ENCODE data around the gene NBPF11.
A peak's percentile ranks its signal among the peaks of the same experiment; 100 is the strongest.
"Not testable (repeated sequence)": the region's sequence is repeated elsewhere in the genome, so short reads cannot be mapped to it uniquely, and the experiment has no call there.

Gene NBPF11

GRCh38 chr1:148151911-148152656, at the start of gene NBPF11:
Gene NBPF11 (minus strand): TSS chr1:148152281. CDS start chr1:148127003, 25,278 bp downstream.
- peak; percentile 92 for DNase-seq

GRCh38 chr1:148197396-148197795, 45.3 kb upstream of the NBPF11 start:
- DNase-seq: not testable (repeated sequence)

GRCh38 chr1:148196949-148197348, 44.9 kb upstream of the NBPF11 start:
- not testable (repeated sequence) for DNase-seq

GRCh38 chr1:148195115-148195514, 43.0 kb upstream of the NBPF11 start:
- DNase-seq: not testable (repeated sequence)

- DNase-seq: not testable (repeated sequence)
Measured at GRCh38 chr1:148188768-148189167, 36.7 kb upstream of the NBPF11 start.

GRCh38 chr1:148178682-148179081, 26.6 kb upstream of the NBPF11 start:
- not testable (repeated sequence) for DNase-seq

- DNase-seq: not testable (repeated sequence)
Measured at GRCh38 chr1:148175414-148175813, 23.3 kb upstream of the NBPF11 start.

- not testable (repeated sequence) for DNase-seq
Measured at GRCh38 chr1:148171995-148172394, 19.9 kb upstream of the NBPF11 start.

- DNase-seq: no peak
Measured at GRCh38 chr1:148166558-148167492, 14.7 kb upstream of the NBPF11 start.

GRCh38 chr1:148162363-148162762, 10.3 kb upstream of the NBPF11 start:
- DNase-seq: no peak

GRCh38 chr1:148161053-148161901, 9.2 kb upstream of the NBPF11 start:
- no peak for DNase-seq

- DNase-seq: no peak
Measured at GRCh38 chr1:148160343-148161052, 8.4 kb upstream of the NBPF11 start.

GRCh38 chr1:148160048-148160342, 7.9 kb upstream of the NBPF11 start:
- no peak for DNase-seq

- no peak for DNase-seq
Measured at GRCh38 chr1:148158341-148159003, 6.4 kb upstream of the NBPF11 start.

- not testable (repeated sequence) for DNase-seq
Measured at GRCh38 chr1:148157803-148158202, 5.7 kb upstream of the NBPF11 start.

GRCh38 chr1:148155494-148156275, 3.6 kb upstream of the NBPF11 start:
- DNase-seq: not testable (repeated sequence)

GRCh38 chr1:148152795-148153194, 714 bp upstream of the NBPF11 start:
- not testable (repeated sequence) for DNase-seq

GRCh38 chr1:148151371-148151819, 686 bp downstream of the NBPF11 start:
- DNase-seq: peak; percentile 45

- DNase-seq: not testable (repeated sequence)
Measured at GRCh38 chr1:148150945-148151344, 1.1 kb downstream of the NBPF11 start.

GRCh38 chr1:148150014-148150413, 2.1 kb downstream of the NBPF11 start:
- DNase-seq: not testable (repeated sequence)
